GM18868 (cell line): ENCODE measurements around the gene OPRD1.

Experiments used
- ATAC-seq: cut with Tn5 transposase; IDR thresholded peaks from one replicate; pipeline ENCODE4 v1.9.1; 2021; ENCODE audit warnings: mild to moderate bottlenecking, moderate library complexity; ENCODE audit not compliant: unreplicated experiment

The OPRD1 gene

GRCh38 chr1:28882009-28882628 is 70.1 kb downstream of the OPRD1 start:
- no peak for ATAC-seq

- ATAC-seq, result no peak
Measured at GRCh38 chr1:28883242-28883616, 71.3 kb downstream of the OPRD1 start.

GRCh38 chr1:28885472-28885877 is 73.5 kb downstream of the OPRD1 start:
- no peak for ATAC-seq

- ATAC-seq, result no peak
Measured at GRCh38 chr1:28885977-28886730, 74.2 kb downstream of the OPRD1 start.

GRCh38 chr1:28886731-28887418 is 74.9 kb downstream of the OPRD1 start:
- ATAC-seq, result peak; percentile 60

GRCh38 chr1:28887419-28887834 is 75.5 kb downstream of the OPRD1 start:
- no peak for ATAC-seq

GRCh38 chr1:28887835-28888682 is 76.1 kb downstream of the OPRD1 start:
- no peak for ATAC-seq

- ATAC-seq, result no peak
Measured at GRCh38 chr1:28888915-28889314, 76.9 kb downstream of the OPRD1 start.

GRCh38 chr1:28889357-28889756 is 77.4 kb downstream of the OPRD1 start:
- ATAC-seq, result no peak

- ATAC-seq, result no peak
Measured at GRCh38 chr1:28890435-28890834, 78.5 kb downstream of the OPRD1 start.

GRCh38 chr1:28890836-28891235 is 78.9 kb downstream of the OPRD1 start:
- ATAC-seq, result no peak

- no peak for ATAC-seq
Measured at GRCh38 chr1:28891256-28891655, 79.3 kb downstream of the OPRD1 start.

- ATAC-seq, result no peak
Measured at GRCh38 chr1:28893403-28894102, 81.6 kb downstream of the OPRD1 start.

- no peak for ATAC-seq
Measured at GRCh38 chr1:28894785-28895184, 82.8 kb downstream of the OPRD1 start.

- no peak for ATAC-seq
Measured at GRCh38 chr1:28895896-28896608, 84.1 kb downstream of the OPRD1 start.

- ATAC-seq, result no peak
Measured at GRCh38 chr1:28896609-28896986, 84.6 kb downstream of the OPRD1 start.

- no peak for ATAC-seq
Measured at GRCh38 chr1:28897789-28898188, 85.8 kb downstream of the OPRD1 start.

- ATAC-seq, result no peak
Measured at GRCh38 chr1:28898405-28898881, 86.5 kb downstream of the OPRD1 start.

GRCh38 chr1:28899267-28899666 is 87.3 kb downstream of the OPRD1 start:
- no peak for ATAC-seq

- no peak for ATAC-seq
Measured at GRCh38 chr1:28900562-28900961, 88.6 kb downstream of the OPRD1 start.
